VCaP (cell line): ENCODE data around the gene SLC6A16.

Experiments
- H3K27ac ChIP-seq: fragments of 450-650 bp; 2 replicates; pipeline ENCODE4 v1.5.1; 2017
- CTCF ChIP-seq: fragments of 450-650 bp; conservative IDR thresholded peaks from 2 replicates; pipeline ENCODE4 v1.5.1; 2017; ENCODE audit warnings: mild to moderate bottlenecking, moderate library complexity

Gene SLC6A16

GRCh38 chr19:49362929-49363267 lies 37.9 kb upstream of the SLC6A16 start:
- no peak for TF ChIP-seq CTCF
- H3K27ac ChIP-seq, result no peak overlapping the region

DNA sequence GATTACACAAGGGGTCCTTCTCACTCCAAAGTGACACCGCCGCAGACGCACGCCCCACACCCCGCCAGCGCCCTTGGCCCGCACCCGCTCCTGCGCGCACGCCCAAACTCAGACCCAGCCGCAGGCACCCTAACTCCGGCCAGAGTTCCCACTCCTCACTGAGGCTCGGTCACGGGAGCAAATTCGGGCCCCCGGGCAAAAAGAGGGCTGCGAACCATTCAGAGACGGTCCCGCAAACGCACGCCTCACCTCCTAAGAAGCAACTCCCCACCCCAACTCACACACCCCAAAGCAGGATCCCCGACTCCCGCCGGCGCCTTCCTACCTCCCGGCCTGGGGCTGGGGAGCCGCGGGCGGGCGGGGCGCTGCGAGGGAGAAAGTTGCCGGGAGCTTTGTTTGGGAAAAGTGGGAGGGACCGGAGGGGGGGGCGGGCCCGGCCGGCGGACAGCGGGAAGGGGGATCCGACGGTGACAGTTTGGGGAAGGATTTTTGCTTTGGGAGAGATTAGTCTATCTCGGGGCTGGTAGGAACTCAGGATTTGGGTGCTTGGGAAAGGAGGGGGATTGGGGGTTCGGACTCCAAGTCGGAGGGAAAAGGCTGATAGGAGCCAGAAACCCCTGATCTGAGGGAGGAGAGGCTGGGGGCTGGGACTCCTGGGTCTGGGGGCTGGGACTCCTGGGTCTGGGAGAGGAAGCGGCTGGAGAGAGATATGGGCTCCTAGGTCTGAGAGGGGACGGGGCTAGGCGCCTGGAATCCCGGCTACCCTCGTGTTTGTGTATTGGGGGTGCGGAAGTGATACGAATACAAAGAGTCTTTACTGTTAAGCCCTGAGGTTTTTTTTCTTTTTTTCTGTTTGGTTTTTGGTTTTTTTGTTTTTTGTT lies 37.3 kb upstream of the SLC6A16 start, which contains the start of gene TEAD2:
Gene TEAD2 (minus strand): TSS at position 369 of the 881 bp plus-strand sequence. CDS start 2,341 bp downstream, outside the sequence.
- no peak within 1 kb of the TSS for H3K27ac ChIP-seq
- no peak for TF ChIP-seq CTCF

GRCh38 chr19:49361438-49362047 lies 36.6 kb upstream of the SLC6A16 start:
- no peak for TF ChIP-seq CTCF
- H3K27ac ChIP-seq, result no peak overlapping the region

DNA sequence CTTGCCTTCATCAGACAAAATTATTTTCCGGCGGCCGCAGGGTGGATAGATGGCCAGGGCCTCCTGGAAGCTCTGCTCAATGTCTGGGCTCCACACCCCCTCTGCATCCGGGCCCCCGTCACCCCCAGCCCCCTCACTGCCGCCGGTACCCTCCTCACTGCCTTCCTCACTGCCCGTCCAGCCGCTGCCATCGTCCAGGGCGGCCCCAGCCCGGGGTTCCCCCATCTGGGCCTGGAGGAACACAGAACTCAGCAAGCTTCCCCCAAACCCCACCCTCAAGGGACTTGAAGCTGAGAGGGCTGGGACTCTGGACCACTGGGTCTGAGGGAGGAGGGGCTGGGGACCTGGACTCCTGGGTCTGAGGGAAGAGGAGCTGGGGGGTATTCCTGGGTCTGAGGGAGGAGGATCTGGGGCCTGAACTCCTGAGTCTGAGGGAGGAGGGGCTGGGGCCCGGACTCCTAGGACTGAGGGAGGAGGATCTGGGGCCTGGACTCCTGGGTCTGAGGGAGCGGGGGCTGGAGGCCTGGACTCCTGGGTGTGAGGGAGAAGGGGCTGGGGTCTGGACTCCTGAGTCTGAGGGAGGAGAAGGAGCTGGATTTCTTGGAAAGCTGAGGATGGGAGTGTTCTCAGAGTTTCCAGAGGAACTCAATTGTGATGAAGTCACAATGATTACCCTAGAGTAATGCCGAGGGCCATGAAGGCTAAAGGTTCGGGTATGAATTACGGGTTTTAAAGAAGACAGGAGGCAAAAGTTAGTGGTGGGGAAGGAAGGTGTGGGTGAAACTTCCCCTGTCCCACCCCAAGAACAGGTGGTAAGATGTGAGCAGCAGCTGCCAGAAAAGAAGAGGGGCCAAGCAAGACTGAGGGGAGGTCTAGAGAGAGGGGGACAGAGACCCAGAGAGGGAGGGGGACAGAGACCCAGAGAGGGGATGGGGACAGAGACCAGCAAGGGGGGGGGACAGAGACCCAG lies 35.1 kb upstream of the SLC6A16 start:
- no peak overlapping the region for H3K27ac ChIP-seq
- TF ChIP-seq CTCF, result no peak

GRCh38 chr19:49357186-49357585 lies 32.2 kb upstream of the SLC6A16 start:
- H3K27ac ChIP-seq, result no peak overlapping the region
- no peak for TF ChIP-seq CTCF

DNA sequence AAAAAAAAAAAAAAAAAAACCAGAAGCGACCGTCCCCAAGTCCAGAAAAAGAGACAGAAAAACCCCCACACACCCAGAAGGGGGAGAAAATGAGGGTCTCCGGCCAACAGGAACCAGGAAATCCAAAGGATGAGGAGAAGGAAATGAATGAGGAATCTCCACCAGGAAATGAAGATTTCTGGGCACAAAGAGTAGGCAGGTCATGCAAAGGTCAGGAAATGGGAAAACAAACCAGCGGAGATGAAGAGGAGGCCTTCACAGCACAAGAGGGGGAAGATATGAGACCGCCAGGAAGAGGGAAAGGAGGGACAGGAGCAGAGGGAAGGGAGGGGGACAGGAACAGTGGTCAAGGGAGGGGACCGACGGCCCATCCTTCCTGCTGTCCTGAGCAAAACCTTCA lies 31.4 kb upstream of the SLC6A16 start:
- H3K27ac ChIP-seq, result no peak overlapping the region
- no peak for TF ChIP-seq CTCF

- H3K27ac ChIP-seq, result no peak overlapping the region
- no peak for TF ChIP-seq CTCF
These were observed 30.9 kb upstream of the SLC6A16 start for GRCh38 chr19:49355909-49356353.
